Hematopoietic multipotent progenitor cell treated with erythropoietin and hydrocortisone succinate and interleukin-3 and kit ligand, for 15 days (in vitro differentiated cells): ENCODE measurements around the gene SCYL3.
"Not testable (repeated sequence)": the region's sequence is repeated elsewhere in the genome, so short reads cannot be mapped to it uniquely, and the experiment has no call there.

Experiments used
- DNase-seq: peaks from one replicate; pipeline ENCODE4 v3.0.0-alpha.2; 2015; ENCODE audit warnings: low spot score

The SCYL3 gene

GRCh38 chr1:169871988-169872387 is 21.7 kb downstream of the SCYL3 start:
- not testable (repeated sequence) for DNase-seq

DNA sequence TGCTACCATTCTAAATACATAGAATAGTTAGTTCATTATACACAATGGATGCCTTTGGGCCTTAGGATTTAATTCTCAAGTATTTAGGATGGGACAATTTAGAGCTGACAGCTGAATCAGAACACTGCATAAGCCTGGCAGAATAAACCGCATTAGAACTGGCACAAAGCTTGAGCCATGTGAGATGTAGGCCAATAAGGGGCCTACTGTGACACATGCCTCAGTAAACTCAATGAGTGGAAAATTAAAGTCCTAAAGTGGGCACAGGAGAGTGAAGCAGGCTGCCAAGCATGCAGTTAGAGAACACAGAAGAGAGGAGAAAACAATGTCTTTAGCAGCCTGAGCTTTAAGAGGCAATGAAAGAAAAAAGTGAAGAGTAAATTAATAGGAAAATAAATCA is 24.3 kb downstream of the SCYL3 start:
- DNase-seq, result no peak

GRCh38 chr1:169868978-169869377 is 24.7 kb downstream of the SCYL3 start:
- DNase-seq, result no peak

- no peak for DNase-seq
These were observed 26.6 kb downstream of the SCYL3 start for GRCh38 chr1:169867012-169867675.

GRCh38 chr1:169866577-169866976 is 27.1 kb downstream of the SCYL3 start:
- no peak for DNase-seq

GRCh38 chr1:169864531-169864930 is 29.2 kb downstream of the SCYL3 start:
- not testable (repeated sequence) for DNase-seq

DNA sequence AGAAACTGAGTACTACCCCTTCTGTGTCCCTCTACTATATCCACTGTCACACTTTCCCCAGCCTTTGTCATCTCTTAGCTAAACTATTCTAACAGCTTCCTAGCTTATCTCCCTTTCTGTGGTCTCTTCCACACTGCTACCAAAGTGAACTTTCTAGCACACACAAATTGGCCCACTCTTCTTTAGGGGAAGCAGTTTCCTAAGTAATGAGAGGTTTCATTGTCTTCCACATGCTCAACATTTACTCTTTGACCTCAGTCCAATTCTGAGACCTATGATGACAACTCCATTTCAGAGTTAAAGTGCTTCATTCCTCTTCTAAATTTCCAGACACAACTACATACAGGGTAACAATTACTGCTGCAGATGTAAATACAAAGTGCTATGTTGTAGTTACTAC is 32.9 kb downstream of the SCYL3 start:
- DNase-seq, result no peak

DNA sequence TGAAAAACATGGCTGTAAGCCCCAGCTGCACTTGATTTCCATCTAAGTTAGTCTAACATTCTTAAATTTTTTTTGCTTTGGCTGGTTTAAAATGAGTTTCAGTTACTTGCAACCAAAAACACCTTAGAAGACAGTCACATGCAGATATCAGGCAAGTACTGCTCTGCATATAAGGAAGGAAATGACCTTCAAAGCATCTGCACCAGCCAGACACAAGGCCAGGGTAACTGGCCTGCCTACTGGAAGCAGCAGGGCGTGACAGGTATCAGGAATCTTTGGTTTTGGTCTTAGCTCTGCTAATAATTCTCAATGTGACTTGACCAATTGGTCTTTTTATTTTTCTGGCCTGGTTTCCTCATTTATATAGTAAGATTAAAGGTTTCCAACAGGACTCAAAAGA is 33.5 kb downstream of the SCYL3 start:
- no peak for DNase-seq

GRCh38 chr1:169859001-169859400 is 34.7 kb downstream of the SCYL3 start:
- DNase-seq, result no peak

GRCh38 chr1:169858467-169858866 is 35.2 kb downstream of the SCYL3 start:
- DNase-seq, result no peak

GRCh38 chr1:169853341-169853740 is 40.4 kb downstream of the SCYL3 start:
- DNase-seq, result no peak

DNA sequence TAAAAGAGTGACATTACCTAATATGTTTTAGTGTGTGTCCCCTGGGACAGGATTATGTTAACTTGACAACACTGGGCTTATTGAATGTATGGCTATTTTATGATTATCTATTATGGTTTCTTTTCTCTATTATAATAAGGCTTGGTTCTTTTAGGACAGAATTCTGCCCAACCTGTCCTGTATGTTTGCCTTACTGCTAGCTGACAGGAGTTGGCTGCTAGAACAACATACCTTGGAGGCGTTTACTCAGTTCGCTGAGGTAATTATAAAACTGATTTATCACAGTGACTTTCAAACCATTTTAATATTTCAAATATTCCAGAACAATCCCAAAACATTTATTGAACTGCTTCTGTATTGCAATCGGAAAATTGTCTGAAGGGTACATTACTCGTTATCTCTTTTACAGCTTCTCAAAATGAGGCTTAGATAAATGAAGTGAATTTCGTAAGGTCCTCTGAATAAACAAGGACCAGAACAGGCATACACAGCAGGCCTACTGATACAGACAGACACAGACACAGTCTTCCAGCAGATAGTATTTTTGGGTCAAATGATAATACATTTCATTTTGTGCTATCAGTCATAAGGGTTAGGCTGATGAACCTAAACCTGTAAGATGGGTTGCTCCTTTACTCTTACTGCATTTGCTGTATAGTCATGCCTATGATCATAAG is 44.2 kb downstream of the SCYL3 start:
- no peak for DNase-seq

GRCh38 chr1:169848456-169848855 is 45.2 kb downstream of the SCYL3 start:
- no peak for DNase-seq

GRCh38 chr1:169844941-169845608 is 48.6 kb downstream of the SCYL3 start:
- no peak for DNase-seq

GRCh38 chr1:169838942-169839341 is 54.8 kb downstream of the SCYL3 start:
- DNase-seq, result no peak

GRCh38 chr1:169836198-169836597 is 57.5 kb downstream of the SCYL3 start:
- no peak for DNase-seq

DNA sequence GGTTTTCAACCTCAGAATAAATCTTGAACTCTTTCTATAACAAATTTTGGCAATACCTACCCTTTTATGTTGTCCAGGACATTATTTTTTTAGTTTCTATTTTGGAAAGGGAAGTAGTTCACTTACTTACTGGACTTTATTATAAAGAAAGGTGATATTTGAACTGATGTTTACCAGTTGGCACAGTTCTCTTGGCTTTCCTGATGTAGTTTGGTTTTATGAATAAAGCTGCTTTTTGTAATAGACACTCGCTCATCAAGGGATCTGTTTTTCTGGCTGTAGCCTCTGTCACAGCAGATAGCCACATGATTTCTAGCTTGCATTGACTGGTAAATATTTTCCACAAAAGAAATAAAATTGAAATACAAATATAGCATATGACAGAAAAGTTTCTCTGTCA is 58.0 kb downstream of the SCYL3 start:
- no peak for DNase-seq

- no peak for DNase-seq
These were observed 58.8 kb downstream of the SCYL3 start for GRCh38 chr1:169834869-169835268.

GRCh38 chr1:169833179-169833901 is 60.4 kb downstream of the SCYL3 start:
- DNase-seq, result no peak

GRCh38 chr1:169829671-169830070 is 64.0 kb downstream of the SCYL3 start:
- no peak for DNase-seq

- DNase-seq, result no peak
These were observed 69.5 kb downstream of the SCYL3 start for GRCh38 chr1:169824153-169824552.

GRCh38 chr1:169821500-169821899 is 72.2 kb downstream of the SCYL3 start:
- DNase-seq, result no peak

DNA sequence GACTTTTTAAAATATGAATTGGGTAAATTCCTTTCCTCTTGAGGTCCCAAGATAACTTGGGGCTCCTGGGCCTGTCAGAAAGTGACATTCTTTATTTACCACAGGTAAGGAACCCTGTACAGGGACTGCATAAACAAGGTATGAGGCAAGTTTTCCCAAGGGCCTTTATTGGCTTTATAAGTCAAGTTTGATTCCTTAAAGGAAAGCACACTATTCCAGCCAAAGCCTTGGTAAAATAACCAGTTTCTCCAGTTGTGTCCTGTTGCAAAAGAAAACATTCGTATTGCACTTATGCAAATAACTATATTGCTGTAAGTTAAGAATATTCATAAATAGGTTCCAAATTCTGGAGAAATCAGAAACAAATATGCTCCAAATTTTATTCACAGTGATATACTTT is 77.1 kb downstream of the SCYL3 start:
- DNase-seq, result no peak
